Epidermal melanocyte (primary cell): ENCODE data around the gene RGS9.
"Not testable (repeated sequence)": the region's sequence is repeated elsewhere in the genome, so short reads cannot be mapped to it uniquely, and the experiment has no call there.

Source experiments
- DNase-seq: peaks from one replicate; pipeline ENCODE4 v3.0.0; 2011; ENCODE audit warnings: low spot score; ENCODE audit not compliant: insufficient read length

The RGS9 gene

DNA sequence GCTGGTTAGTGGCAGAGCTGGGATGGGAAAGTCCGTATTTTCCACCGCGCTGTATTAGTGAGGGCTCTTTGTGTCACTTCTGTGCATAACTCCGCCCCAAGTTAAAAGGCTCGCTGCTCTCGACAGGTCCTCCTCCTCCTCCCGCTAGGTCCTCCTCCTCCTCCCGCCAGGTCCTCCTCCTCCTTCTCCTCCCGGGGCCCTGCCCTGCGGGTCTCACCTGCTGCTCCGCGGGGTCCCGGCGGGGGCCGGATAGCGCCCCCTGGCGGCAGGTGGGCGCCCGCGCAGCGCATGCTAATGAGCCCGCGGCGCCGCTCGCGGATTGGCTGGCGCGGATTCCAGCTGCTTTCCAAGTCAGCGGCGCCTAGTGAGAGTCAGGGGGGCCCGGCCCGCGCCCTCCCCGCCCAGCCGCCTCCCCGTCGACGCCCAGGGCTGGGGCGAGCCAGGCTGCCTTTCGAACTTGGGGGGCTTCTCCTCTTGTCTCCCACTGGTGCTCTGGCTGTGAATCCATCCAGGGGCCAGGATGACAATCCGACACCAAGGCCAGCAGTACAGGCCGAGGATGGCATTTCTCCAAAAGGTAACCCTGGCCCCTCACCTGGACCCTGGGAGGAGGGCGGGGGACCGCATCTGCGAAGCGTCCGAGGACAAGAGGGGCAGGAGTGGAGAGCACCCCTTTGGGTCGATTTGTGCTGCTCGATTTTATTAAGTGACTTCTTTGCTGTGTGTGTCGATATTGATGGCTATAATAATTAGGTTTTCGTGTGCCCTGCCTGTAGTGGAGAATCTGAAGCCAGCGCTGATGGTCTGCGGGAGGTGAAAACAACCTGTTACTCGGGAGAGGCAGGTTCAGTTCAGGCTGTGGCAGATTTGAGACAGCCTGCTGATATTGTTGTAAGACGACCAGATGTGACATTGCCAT lies at the start of gene RGS9:
RGS9 (plus strand) TSS at position 350 of the 919 bp plus-strand sequence; CDS start at position 521, 171 bp downstream.
- DNase-seq = peak; percentile 39

DNA sequence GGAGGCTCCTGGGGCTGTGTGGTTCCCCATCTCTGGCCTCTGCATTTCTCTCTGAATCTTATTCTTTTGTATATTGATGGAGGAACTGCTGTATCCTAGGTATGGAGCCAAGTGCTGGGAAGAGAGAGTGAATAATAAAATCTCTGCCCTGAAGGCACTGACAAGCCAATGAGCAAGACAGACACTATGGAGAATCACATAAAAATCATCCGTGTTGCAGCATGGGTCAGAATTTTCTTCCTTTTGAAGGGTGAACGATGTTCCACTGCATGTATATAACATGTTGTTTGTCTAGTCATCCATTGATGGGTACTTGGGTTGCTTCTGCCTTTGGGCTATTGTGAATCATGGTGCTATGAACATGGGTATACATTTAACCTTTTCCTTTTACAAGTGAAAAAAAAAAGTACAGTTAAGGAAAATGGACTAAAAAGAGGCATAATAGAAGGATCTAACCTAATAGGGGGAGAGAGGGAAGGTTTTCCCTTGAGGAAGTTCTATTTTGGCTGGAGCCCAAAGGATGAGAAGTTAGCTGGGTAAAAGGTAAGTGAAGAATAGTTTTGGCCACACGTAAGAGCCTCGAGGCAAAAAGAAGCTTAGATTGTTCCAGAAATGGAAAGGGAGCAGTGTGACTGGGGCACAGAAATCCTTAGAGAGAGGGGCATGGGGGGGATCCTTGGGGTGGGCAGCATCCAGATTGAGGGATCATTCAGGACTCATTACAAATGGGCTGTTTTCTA lies 48.4 kb upstream of the RGS9 start:
- DNase-seq = no peak

DNA sequence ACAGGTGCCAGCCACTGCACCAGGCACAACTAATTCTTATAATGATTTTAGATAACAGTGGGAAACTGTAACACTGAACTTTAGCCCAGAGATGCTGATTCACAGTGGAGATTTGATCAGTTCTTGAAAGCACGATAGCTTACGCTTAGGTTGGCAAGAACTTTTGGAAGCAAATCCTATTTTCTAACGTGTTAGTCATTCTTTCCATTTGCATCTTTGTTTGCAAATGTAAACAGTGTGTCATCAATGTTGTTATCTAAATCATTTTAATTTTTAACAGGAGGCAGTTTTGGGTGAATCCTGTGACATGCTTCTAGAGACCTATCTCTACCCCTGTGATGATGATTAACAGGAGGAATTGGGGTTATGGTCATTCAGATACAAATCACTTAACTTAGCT lies 44.9 kb upstream of the RGS9 start:
- no peak for DNase-seq

DNA sequence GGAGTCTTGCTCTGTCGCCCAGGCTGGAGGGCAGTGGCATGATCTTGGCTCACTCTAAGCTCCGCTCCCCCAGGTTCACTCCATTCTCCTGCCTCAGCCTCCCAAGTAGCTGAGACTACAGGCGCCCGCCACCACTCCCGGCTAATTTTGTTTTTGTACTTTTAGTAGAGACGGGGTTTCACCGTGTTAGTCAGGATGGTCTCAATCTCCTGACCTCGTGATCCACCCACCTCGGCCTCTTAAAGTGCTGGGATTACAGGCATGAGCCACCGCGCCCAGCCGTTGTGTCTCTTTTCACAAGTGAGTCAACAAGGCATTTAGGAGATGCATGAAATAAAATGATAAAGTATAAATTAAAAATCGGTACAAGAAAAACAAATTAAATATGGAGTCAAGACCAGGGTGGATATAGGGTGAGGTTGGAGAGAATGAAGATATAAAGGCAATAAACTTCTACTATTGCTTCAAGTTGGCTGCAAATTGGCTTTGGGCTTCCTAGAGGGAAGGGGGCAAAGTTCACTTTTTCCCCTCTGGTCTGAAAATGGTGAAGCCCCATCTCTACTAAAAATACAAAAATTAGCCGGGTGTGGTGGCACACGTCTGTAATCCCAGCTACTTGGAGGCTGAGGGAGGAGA lies 44.3 kb upstream of the RGS9 start:
- DNase-seq = not testable (repeated sequence)

DNA sequence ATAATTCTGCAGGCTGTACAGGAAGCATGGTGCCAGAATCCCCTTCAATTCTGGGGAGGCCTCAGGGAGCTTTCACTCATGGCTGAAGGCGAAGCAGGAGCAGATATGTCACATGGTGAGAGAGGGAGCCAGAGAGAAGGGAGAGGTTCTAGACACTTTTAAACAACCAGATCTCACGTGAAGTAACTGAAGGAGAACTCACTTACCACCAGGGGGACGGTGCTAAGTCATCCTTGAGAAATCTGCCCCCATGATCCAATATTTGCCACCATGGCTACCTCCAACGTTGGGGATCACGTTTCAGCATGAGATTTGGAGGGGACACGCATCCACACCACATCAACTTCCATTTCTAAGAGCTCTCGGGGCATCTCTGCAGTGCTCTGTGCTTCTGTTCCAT lies 43.2 kb upstream of the RGS9 start:
- no peak for DNase-seq

DNA sequence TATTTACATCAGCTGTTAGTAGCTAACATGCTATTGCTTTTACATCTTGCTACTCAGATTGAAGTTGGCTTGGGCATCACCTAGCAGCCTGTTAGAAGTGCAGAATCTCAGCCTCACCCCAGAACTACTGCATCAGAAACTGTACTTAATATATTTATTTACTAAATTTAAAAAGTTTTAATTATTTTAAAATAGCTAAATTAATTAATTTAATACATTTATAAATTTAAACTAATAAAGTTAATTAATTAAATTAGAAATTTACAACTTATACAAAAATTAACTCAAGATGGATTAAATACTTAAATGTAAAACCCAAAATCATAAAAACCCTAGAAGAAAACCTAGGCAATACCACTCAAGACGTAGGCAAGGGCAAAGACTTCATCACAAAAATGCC lies 41.7 kb upstream of the RGS9 start:
- DNase-seq = no peak

DNA sequence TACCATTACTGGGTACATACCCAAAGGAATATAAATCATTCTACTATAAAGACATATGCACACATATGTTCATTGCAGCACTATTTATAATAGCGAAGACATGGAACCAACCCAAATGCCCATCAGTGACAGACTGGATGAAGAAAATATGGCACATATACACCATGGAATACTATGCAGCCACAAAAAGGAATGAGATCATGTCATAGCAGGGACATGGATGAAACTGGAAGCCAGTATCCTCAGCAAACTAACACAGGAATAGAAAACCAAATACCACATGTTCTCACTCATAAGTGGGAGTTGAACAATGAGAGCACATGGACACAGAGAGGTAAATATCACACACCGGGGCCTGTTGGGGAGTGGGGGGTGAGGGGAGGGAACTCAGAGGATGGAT lies 40.8 kb upstream of the RGS9 start:
- DNase-seq = not testable (repeated sequence)

DNA sequence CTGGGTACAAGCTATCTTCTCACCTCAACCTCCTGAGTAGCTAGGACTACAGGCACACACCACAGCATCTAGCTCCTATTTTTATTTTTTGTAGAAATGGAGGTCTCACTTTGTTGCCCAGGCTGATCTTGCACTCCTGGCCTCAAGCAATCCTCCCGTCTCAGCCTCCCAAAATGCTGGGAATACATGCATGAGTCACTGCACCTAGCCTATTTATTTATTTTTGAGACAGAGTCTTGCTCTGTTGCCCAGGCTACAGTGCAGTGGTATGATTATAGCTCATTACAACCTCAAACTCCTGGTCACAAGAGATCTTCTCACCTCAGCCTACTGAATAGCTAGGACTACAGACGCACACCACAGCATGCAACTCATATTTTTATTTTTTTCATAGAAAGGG lies 40.1 kb upstream of the RGS9 start:
- no peak for DNase-seq

DNA sequence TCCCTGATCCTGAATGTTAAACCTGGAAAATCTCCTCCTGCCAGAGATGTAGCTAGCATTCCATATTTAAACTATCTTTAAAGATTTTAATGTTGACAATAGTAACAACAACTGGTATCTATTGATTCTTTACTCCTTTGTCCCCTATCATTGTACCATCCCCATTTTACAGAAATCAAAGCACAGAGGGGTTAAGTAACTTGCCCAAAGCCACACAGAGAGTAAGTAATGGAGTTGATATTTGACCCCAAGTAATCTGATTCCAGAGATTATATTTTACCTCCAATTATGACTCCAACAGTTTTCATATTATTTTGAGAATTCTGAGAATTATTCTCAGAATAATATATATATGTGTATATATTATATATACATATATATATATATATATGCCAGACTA lies 37.7 kb upstream of the RGS9 start:
- DNase-seq = no peak

DNA sequence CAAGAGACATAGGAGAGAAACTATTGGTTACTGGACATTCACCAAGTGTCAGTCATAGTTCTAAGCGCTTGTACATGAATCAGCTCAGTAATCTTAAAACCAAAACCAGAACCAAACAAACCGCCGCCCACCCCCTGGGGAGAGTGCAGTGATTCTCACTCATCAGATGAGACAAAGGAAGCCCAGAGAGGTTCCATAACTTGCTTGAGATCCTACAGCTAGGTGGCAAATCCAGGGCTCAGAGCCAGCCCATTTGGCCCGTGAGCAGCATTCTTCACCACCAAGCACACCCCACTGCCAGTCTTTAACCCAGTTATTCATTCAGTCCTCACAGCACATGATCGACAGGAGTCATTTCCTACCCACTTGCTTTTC lies 37.2 kb upstream of the RGS9 start:
- no peak for DNase-seq

DNA sequence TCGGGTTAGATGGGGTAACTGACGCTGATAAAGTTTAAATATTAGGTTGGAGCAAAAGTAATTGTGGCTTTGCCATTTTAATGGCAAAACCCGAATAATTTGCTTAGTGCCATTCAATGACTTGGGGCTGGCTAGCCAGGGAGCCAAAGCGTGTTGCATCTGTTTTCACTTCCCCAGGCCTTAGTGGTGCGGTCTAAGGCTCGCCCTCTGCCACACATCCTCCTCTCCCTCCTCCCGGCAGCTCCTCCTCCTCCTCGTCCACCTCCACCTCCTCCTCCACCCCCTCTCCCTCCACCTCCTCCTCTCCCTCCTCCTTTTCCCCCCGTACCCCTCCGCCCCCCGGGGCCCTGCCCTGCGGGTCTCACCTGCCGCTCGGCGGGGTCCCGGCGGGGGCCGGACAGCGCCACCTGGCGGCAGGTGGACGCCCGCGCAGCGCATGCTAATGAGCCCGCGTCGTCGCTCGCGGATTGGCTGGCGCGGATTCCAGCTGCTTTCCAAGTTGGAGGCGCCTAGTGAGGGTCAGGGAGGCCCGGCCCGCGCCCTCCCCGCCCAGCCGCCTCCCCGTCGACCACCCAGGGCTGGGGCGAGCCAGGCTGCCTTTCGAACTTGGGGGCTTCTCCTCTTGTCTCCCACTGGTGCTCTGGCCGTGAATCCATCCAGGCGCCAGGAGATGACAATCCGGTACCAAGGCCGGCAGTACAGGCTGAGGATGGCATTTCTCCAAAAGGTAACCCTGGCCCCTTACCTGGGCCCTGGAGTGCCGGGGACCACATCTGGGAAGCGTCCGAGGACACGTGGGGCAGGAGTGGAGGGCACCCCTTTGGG lies 36.6 kb upstream of the RGS9 start:
- peak; percentile 68 for DNase-seq

DNA sequence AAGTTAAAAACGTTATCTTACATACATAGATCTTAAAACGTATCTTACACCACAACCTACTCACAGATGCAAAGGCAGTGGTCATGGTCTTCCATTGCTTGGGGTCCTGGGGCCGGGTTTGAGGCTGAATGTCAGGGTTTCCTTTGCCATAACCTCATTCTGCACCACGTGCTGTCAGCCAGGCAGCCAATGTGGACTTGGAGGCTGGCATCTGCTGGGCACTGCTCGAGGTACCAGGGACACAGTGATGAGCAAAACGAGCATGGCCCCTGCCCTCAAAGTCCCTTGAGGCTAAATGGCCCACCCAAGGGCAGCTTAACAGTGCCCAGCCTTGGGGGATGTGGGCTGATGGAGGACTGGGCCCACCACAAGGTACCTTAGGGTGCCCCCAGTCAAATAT lies 35.8 kb upstream of the RGS9 start:
- no peak for DNase-seq

DNA sequence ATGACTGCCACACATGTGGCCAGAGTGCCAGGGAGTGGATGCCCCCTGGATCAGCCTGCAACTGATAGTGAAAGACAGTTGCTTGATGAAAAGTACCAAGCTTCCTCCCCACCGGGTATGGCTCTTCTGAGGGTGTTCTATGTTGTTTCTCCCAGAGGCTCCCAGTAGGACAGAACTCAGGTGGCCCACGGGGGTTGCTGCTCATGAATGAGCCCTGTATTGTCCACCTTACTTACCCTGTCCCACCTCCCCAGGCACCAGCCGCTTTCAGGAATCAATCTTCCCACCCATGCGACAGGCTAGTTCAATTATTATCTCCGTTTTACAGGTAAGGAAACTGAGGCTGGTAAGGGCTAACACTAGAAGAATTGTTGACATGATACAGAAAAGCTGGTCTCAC lies 34.9 kb upstream of the RGS9 start:
- no peak for DNase-seq

DNA sequence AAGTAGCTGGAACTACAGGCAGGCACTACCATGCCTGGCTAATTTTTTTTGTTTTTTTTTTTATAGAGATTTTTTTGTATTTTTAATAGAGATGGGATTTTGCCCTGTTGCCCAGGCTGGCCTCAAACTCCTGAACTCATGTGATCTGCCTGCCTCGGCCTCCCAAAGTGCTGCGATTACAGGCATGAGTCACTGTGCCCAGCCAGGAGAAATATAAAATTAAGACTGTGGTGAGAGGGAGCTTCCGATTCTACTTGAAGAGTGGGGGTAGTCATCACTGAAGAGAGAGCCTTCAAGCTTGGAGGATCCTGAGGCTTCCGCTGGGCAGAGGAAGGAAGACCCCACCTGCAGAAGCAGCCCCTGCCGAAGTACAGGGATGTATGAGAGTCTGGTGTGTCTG lies 34.4 kb upstream of the RGS9 start:
- DNase-seq = no peak

DNA sequence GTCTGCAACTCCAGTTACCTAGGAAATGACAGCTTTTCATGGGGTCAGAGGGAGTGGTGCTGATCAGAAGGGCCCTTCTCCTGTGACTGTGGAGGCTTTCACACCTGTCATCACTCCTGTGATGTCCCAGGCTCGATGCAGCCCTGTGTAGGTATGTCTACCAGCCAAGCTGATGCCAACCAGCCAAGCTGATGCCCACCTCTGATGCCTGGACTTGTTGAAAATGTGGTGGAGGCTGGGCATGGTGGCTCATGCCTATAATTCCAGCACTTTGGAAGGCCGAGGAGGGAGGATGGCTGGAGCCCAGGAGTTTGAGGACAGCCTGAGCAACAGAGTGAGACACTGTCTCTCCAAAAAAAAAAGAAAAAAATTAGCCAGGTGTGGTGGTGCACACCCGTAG lies 33.7 kb upstream of the RGS9 start:
- no peak for DNase-seq

DNA sequence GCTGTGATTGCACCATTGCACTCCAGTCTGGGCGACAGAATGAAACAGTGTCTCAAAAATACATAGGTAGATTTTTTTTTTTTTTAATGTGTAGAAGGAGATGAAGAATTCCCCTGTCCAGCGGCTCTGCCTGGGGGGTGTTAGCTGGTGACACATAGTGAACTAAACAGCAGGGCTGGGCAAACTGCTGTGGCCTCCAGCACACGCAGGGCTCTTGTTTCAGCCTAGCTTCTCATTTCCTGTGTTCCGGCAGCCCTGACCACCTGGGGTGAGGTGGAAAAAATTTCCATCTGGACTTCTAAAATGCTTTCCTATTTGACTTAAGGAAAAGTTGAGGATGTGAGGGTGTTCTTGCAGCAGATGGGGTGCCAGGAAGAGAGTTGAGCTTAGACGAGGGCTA lies 33.3 kb upstream of the RGS9 start:
- no peak for DNase-seq

DNA sequence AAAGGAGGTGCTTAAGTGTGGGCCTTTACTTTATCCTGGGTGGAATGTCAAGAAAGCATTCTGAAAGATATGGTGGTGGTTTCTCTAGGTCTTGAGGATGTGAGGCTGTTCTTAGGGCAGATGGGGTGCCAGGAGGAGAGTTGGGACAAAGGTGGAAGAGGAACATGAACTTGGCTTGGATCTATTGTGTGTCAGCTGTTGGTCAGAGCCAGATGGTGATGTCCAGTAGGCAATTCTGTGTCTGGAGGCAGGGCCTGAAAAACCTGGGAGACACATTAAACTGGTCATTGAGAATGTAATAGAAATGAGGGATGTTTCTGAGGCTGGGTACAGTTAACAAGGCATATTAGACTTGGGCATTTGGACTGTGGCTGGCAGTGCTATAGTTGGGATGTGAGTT lies 32.6 kb upstream of the RGS9 start:
- DNase-seq = no peak

DNA sequence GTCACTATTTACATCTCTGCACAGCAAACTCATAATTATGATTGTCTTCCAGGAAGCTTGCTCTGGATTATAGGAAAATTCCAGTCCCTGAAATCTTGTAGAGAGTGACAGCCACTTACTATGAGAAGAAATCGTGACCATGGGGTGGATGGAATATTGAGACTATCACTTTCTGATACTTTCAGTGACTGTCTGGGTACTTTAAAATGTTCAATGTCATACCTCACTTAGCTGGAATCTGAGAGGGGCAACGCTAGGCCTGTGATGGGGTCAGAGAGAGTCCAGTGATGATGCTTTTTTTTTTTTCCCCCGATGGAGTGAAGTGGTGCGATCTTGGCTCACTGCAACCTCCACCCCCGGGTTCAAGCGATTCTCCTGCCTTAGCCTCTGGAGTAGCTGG lies 32.2 kb upstream of the RGS9 start:
- DNase-seq = no peak

DNA sequence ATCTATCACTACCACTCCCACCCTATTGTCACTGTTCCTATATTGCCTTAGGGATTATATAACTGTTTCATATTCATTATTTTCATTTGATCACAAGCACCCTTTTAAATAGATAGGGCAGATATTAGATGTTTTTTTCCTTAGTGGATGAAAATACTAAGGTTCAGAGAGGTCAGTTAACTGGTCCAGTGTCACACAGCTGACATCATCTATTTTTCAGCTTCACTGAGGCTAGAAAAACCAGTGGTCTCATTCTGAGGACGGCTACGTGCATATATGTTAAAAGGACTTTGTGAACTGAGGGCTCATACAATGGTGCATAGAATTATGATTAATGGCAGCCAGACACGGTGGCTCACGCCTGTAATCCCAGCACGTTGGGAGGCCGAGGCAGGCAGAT lies 29.0 kb upstream of the RGS9 start:
- DNase-seq = no peak

DNA sequence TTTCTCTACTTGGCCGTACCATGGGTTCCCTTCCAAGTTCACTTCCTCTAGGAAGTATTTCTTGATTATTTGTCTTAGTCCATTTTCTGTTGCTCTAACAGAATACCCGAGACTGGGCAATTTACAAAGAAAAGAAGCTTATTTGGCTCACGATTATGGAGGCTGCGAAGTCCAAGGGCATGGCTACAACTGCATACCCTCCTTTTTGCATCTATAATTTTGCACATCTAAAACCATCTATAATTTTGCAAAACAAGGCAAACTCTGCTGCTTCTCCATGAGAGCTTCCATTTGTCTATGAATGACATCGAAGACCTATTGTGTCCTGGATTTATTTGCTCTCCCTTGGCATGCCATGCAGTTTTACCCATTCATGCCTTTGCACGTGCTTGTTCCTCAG lies 27.6 kb upstream of the RGS9 start:
- DNase-seq = no peak

DNA sequence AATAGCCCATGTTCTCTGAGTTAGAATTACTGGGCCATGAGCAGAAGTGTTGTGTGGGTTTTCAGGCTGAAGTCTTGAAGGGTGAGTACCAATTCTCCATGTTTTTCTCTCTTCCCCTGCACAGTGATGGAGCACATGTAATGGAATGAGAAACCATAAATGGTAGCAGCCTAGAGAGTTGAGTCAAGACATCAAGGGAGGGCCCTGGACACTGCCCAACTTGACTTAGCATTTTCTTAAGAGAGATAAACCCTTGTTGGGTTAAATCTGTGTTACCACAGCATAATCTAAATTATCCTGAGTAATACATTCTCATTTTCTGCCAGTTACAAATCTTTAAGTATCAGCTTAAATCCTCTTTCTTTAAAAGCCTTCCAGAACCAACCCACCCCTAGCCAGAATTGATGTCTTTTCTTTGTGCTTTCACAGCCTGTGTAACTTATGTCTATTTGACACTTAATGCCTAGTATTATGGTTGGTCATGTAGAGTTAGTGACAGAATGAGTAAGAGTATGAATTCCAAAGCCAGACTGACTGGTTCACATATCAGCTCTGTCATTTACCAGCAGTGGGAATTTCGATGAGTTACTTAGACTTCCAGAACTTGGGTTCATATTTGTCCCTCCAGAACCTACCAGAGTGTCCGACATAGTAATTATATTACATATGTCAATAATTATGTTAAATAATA lies 27.0 kb upstream of the RGS9 start:
- no peak for DNase-seq
